ENCODE measurements around the gene MCRIP1.
A peak's percentile ranks its signal among the peaks of the same experiment; 100 is the strongest.

Gene MCRIP1

DNA sequence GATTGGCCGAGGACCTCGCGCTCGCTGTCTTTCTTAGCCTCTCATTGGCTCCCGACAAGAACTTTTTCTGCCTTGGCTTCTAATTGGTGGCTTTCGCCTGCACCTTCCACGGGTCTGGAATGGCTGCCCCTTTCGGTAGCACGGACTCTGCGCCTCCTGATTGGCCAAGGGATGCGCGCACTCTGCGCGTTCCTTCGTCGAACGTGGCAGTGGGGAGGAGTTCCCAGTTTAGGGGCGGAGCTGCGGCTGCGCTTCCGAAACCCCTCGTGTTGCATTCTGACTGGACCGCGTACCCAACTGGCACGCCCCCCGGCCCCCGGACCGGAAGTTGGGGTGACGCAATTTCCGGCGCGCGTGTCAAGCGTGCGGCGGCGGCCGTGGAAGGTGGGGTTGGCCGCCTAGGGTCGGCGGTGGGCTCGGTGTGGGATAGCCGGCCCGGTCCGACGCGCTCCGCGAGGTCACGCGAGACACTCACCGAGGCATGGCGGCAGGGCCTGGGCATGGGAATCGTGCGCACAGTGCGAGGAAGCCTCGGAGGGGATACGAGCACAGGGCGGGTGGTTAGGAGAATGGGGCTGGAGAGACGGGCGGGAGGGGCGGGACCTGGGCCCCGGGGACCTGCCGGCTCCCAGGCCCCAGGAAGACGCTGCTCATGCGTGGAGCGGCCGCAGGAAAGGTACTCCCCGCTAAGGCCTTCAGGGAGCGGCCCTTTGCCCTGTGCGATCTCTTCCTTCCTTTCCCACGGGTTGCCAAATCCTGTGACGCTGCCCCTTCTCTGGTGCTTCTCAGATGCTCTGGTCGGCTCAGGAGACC lies 27.9 kb upstream of the MCRIP1 start:
- peak; percentile 100 for DNase-seq

- no peak for DNase-seq
These were observed 27.0 kb upstream of the MCRIP1 start, which contains the start of gene P4HB for GRCh38 chr17:81859906-81860755. Gene P4HB, minus strand, starts transcription at chr17:81860535. Its CDS starts 64 bp downstream, at chr17:81860471.

DNA sequence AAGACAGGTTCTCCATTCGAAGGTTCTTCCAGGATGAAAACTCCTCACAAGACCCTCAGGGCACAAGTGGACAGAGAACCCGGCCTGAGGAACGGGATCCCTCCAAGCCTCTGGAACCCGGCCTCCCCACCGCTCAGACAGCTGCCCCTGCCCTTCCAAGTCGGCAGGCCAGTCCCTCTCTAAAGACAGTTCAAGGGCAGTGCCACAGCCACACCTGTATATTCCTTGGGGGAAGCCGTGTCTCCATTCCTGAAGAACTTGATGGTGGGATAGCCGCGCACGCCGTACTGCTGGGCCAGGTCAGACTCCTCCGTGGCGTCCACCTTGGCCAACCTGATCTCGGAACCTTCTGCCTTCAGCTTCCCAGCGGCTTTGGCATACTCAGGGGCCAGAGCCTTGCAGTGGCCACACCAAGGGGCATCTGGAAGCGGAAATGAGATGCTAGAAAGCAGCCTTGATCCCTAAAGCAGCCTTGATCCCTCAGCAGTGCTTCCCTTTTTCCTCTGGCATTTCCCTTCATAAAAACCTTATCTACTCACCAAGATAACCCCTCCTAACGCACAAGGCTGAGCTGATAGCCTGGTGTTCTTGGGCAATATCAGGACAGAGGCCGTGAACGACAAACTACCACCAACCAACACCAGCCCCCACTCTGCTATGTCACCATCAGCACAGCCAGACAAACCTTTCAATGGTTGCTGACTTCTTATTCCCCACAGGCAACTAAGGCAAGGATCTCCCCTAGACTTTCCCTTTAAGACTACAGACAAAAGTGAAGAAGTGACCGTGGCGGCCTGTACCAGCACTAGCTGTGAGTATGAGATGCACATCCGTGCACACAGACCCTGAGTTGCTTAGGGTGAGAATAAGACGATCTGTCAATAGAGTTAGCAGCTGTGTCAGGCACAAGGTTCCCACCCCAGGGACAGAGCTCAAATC lies 26.1 kb upstream of the MCRIP1 start:
- no peak for DNase-seq

GRCh38 chr17:81858170-81858966 lies 25.3 kb upstream of the MCRIP1 start:
- no peak for DNase-seq

GRCh38 chr17:81854974-81855774 lies 22.1 kb upstream of the MCRIP1 start:
- DNase-seq = no peak

GRCh38 chr17:81852237-81852636 lies 19.1 kb upstream of the MCRIP1 start:
- no peak for DNase-seq

GRCh38 chr17:81851423-81851822 lies 18.3 kb upstream of the MCRIP1 start:
- DNase-seq = no peak

GRCh38 chr17:81849457-81849856 lies 16.4 kb upstream of the MCRIP1 start:
- no peak for DNase-seq

DNA sequence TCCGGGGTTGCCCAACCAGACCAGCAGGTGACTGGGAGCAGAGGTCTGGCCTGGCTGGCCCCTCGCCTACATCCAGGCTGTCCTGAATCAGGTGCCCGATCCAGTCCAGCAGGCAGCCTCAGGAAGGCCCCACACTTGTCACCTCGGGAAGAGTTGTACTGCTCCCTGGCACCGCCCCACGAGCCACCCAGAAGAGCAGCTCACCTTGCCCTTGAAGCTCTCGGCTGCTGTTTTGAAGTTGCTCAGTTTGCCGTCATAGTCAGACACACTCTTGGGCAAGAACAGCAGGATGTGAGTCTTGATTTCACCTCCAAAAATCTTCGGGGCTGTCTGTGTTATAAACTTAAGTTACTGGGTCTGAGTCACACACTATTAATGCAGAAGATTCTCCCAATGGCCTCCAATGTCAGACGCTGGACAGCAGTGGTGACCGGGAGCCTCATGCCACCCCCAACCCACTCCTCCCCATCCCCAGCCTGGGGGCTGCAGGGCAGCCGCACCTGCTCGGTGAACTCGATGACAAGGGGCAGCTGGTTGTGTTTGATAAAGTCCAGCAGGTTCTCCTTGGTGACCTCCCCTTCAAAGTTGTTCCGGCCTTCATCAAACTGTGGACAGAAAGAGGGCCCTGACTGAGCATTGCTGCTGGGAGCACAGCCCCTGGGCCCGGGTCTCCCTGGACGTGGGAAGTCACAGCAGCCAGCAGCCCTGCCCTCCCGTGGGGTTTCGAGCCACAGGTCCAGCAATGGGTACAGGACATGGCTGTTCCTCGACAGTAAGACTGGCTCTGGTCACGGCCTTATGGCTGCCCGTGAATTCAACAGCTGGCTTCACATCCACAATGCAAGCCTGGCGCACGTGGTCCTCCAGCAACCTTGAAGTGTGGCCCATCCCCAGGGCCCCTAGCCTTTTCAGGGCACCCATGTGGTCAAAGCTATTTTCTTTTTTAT lies 13.9 kb upstream of the MCRIP1 start:
- no peak for DNase-seq

DNA sequence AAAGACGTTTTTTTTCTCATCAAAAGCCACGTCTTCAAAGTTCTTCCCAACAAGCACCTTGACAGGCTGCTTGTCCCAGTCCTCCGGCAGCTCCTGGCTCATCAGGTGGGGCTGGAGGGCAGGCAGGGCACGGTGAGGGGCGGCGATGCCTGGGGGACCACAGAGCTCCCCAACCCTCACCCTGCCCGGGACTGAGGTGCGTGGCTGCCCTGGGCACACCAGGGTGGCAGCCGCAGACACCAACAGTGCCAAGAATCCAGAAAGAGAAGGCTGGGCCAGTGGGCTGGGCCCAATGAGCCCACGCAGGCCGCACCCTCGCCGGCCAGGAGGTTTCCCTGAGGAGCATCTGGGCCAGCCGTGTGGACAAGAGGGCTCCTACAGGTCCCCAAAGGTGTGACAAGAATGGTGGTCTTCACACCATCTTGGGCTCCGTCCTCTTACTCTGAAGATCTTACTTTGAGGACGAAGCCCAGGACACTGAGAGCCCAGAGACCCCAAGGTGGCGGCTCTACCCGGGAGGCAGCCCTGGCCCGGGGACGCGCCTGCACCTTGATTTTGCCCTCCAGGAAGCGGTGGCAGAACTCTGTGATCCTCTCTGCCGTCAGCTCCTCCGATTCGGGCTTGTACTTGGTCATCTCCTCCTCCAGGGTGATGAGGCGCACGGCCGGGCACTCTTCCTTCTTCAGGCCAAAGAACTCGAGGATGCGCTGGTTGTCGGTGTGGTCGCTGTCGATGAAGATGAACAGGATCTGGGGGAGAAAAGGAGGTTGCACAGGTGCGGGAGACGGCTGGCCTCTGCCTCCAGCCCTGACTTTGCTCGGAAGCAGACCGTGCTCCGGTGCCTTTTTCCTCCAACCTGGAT lies 13.0 kb upstream of the MCRIP1 start:
- DNase-seq = no peak

DNA sequence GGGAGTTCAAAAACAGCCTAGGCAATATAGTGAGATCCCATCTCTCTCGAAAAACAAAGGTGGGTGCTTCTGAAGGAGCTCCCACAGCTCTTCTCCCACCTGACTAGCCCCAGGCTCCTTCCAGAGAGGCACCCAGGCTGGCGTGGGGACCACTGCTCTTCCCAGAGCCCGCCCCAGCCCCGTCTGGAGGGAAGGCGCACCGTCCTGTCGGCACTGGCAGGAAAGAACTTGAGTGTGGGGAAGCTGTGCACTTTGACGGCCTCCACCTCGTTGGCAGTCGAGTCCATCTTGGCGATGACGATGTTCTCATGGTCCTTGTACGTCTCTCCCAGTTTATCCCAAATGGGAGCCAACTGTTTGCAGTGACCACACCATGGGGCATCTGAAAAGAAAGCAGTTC lies 12.3 kb upstream of the MCRIP1 start:
- no peak for DNase-seq

DNA sequence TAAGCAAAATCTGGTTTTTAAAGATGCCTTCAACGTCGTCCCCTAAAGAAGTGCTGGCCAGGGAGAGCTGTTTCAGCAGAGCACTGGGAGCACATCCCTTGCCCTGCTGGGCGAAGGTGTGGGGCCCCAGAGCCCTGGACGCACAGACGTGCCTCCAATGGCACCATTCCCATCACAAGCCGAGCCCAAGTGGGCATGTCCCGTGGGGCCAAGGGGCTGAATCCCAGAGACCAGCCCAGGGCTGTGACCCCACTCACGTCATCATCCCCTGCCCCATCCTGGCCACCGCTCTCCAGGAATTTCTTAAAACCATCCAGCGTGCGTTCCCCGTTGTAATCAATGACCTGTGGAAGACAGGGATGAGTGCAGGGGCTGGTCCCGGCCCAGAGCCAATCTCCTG lies 11.8 kb upstream of the MCRIP1 start:
- no peak for DNase-seq

DNA sequence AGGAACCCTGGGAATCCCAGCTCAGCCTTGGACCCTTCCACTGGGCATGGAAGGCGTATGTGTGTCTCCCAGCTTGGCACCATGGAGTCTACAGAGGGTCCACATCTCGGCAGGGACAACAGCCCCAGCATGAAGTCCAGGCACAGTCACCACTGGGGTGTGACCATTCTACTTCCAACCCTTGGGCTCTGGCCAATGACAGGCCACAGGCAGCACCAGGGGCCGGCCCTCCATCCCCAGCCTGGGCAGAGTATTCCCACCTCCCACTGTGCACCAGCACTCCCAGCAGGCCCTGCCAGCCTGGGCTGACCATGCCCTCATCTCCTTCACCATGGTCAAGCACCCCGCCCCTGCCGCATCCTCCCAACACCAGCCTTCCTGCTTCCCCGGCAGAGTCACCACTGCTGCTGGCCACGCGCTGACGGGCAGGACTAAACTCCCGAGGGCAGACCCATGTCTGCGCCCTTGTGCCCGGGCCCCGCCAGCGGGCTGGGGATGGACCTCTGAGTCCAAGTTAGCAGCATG lies 11.3 kb upstream of the MCRIP1 start:
- no peak for DNase-seq

DNA sequence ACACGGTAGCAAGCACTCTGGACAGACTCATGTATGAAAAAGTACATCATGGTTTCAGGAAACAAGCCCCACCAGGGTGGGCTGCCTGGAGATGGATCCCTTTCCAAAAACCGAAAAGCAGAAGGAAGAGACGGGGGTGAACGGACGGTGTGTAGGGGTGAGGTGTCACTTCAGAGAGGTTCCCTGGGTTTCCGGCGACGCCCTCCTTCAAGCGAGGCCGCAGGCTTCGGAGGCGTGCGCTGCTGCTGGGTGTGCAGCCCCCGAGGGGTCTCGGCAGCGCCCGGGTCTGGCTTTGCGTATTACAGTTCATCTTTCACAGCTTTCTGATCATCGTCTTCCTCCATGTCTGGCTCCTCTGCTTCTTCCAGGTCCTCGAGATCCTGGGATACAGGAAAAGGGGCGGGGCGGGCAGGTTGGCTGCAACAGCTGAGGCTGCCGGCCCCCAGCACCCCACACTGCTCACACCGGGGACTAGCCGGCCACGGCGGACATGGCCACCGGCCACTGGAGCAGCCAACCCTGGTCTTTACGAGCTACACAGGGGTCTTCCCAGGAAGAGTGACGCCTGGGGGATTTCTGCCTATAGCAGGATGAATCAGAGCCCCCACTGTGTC lies 10.7 kb upstream of the MCRIP1 start:
- no peak for DNase-seq

DNA sequence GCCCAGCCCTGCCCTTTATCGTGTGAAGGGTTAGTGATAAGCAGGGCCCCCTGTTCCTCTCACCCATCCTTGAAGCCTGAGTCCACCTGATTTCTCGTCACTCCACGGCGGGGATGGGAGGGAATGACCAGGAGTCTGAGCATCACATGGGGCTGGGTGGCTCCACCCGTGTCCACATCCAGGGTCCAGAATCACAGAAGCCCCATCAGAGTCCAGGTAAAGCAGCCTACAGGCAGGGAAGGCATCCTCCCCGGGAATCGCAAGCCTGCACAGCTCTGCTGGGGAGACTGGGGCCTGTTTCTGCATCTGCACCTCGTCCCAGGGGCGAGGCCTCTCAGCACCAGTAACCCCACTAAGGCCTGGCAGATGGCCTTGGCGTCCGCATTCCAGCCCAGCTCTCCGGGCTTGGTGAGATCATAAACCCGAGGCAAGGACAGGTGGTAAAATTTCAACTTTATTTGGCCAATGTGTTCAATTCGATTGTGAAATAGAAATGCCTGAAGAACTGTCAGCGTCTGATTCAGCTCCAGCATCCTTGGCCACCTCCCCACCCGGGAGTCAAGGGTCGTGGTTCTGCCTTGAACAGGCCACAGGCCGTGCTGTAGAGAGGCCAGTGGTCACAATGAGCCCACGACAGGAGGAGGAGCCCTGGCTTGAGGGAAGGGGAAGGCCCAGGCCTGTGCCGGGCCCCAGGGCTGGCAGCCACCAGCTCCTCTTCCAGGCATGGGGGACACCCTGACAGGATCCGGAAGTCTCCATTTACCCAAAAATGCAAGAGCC lies 9.8 kb upstream of the MCRIP1 start:
- DNase-seq = no peak

DNA sequence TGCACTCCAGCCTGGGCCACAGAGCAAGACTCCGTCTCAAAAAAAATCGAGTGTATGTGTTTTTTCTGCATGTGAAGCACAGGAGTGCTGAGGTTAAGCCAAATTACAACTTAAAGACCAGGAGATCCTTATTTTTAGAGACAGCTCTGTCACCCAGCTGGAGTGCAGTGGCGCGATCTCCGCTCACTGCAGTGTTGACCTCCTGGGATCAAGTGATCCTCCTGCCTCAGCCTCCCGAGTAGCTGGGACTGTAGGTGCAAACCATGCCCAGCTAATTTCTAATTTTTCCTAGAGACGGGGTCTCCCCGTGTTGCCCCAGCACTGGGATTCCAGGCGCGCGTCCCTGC lies 9.3 kb upstream of the MCRIP1 start:
- DNase-seq = no peak

- DNase-seq = no peak
These were observed 8.8 kb upstream of the MCRIP1 start for GRCh38 chr17:81841866-81842265.

Measured in SW 1271 (cell line).